ENCODE results near the gene TMEFF2.
"Not testable (repeated sequence)": the region's sequence is repeated elsewhere in the genome, so short reads cannot be mapped to it uniquely, and the experiment has no call there.

Gene TMEFF2

GRCh38 chr2:191929288-191929687 lies 265.4 kb downstream of the TMEFF2 start:
- DNase-seq (ENCODE audit: low spot score): no peak

- DNase-seq (ENCODE audit: low spot score): no peak
Observed at GRCh38 chr2:191927991-191928390, 266.7 kb downstream of the TMEFF2 start.

DNA sequence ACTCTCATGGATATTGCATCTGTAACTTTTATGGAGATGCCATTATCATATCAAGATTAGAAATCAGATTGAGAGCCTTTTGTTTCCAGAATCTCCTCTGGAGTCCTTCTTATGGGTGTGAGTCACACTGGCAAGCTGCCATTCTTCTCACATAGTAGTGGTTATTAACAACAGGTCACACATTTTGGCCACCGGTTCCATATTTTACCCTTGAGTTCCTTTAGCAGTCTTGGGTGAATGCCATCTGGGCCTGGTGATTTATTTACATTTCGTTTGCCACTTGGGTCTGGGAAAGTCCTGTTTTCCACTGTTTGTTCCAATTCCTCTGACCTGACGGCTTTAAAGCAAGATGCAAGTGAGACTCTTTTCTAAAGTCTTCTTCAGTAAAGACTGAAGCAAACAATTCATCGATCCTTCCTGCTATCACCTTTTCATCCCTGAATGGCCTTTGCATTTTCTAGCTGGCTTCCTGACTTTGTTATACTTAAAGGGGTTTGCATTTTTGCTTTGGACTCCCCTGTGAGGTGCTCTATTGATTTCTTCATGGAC lies 267.3 kb downstream of the TMEFF2 start:
- no peak for DNase-seq (ENCODE audit: low spot score)

DNA sequence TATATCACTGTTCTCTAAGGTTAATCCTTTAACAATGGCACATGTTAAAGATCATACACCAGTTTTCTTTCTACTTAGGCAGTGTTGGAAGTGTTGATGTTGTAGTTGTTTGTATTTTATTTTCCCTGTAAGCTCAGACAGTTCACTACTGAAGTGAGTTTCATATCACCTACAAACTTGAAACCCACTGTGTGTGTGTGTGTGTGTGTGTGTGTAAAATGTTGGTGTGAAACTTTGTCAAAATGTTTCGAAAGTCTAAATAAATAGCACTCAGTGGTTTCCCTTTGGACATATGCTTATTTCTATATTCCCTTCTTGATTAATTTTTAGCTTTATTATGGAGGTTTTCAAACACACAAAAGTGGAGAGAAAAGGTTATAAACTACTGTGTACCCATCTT lies 268.1 kb downstream of the TMEFF2 start:
- DNase-seq (ENCODE audit: low spot score): no peak

- no peak for DNase-seq (ENCODE audit: low spot score)
Observed at GRCh38 chr2:191923652-191923997, 271.1 kb downstream of the TMEFF2 start.

- no peak for DNase-seq (ENCODE audit: low spot score)
Observed at GRCh38 chr2:191922736-191923651, 271.7 kb downstream of the TMEFF2 start.

- DNase-seq (ENCODE audit: low spot score): not testable (repeated sequence)
Observed at GRCh38 chr2:191921650-191922049, 273.1 kb downstream of the TMEFF2 start.

DNA sequence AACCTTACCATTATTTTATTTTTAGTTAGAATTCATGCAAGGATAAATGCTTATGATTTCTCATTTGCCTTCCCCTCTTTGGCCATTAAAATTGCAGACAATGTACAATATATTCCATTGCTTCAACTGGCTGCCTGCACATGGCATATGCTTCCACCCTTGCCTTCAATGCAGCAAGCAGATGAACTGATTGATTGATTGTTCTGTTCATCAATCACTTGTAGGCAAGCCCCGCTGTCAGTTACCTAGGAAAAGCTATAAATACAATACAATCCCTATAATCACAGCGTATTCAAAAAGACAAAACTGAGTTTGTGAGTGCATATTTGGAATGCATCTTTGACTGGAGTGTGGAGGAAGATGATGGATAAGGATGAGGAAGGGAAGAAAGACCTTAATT lies 274.2 kb downstream of the TMEFF2 start:
- no peak for DNase-seq (ENCODE audit: low spot score)

DNA sequence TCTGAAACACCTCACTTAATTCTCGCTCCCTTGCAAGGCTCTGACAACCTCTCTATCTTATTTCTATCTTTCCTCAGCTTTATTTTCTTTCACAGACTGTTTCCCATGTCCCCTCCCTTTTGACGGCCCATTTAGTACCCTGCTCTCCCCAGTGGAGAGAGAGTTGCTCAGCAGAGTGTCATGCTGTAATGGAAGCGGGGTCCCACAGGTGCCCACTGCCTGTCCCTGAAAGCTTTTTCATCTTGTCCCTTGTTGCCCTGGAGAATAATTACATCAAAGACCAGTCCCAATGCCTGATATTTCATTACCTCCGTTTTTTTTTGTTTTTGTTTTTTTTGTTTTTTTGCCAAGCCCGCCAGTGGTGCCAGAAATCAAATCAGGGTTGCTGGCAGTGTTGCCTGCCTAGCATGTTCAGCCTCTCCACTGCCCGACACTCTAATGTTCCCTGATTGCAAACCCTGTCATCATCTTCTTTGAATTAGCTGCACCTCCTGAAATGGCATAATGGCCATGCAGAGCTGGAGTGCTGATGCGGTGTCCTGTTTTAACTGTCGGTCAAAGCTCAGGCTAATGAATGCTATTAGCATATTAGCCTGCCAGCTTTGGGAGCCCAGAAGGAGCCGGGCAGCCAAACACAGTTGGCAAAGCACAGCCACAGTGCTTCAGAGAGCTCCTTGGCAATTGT lies 276.6 kb downstream of the TMEFF2 start:
- DNase-seq (ENCODE audit: low spot score): no peak

DNA sequence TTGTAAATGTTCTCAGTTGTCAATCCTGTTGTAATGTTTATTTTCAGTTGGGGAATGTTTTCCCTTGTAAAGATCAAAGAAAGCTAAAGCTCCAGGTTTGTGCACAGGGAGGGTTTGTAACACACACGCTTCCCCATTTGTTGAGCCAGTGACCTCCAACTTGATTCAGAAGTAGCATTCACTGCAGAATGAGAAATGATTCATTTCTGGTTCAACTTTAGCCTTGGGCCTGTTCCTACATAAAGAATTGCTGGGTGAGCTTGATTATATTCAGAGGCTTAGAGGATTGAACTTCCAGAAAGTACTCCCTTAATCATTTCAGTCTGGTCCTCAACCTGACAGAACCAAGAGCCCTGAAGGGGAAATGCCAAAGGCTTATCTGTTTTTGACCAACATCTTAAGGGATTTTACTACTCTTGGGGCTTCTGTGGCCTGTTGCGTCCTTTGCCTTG lies 277.3 kb downstream of the TMEFF2 start:
- DNase-seq (ENCODE audit: low spot score): no peak

GRCh38 chr2:191916826-191917225 lies 277.9 kb downstream of the TMEFF2 start:
- DNase-seq (ENCODE audit: low spot score): no peak

DNA sequence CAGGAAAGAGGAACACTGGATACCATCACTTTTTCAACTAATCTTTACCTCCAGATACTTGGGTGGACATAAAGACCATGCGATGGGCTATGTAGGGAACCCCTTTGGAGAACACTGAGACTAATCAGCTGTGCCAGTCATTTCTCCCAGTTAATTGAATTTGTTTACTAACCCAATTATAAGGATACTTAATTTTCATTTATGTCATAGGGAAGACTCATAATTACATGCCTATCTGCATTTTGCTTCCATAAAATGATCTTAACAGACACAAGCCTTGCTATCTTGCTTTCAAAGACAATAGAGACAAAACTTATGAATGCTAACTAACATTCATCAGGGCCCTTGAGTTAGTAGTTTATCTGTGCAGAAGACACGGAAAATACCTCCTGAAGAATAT lies 279.0 kb downstream of the TMEFF2 start:
- no peak for DNase-seq (ENCODE audit: low spot score)

- no peak for DNase-seq (ENCODE audit: low spot score)
Observed at GRCh38 chr2:191913796-191914195, 280.9 kb downstream of the TMEFF2 start.

DNA sequence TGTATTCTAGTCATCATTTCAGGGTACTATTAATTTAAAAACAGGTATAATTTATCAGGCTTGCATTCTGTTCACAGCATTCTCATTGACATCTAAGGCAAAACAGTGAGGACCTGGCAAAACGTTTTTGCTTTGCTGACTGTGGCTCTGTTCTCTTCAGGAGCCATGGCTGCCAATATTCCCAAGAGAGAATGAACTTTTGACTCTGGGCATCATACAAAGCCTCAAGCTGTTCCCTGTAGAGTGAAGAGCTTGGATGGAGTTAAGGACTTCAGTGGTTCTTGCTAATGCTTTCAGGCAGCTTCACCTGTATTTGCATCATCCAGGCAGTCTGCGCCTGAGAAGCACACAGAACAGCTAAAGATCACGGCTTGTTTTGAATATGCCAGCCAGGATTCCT lies 282.0 kb downstream of the TMEFF2 start:
- no peak for DNase-seq (ENCODE audit: low spot score)

DNA sequence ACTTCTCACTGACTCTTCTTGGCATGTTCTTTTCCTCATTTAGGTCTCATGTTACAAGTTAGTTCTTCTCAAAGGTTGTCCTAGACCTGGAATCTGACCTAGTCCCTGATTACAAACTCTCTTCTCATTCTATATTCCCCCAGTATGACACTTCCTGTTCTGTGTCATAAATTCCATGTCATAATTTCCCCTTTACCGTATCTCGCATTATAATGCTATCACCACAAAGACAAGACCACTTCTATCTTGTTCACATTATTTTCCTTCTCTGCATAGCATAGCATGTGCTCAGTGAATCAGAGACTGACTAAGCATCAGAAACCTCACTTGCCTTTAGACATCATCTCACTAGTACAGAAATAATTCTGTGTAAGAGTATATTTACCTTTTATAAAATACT lies 284.2 kb downstream of the TMEFF2 start:
- DNase-seq (ENCODE audit: low spot score): no peak

GRCh38 chr2:191908874-191909273 lies 285.9 kb downstream of the TMEFF2 start:
- no peak for DNase-seq (ENCODE audit: low spot score)

DNA sequence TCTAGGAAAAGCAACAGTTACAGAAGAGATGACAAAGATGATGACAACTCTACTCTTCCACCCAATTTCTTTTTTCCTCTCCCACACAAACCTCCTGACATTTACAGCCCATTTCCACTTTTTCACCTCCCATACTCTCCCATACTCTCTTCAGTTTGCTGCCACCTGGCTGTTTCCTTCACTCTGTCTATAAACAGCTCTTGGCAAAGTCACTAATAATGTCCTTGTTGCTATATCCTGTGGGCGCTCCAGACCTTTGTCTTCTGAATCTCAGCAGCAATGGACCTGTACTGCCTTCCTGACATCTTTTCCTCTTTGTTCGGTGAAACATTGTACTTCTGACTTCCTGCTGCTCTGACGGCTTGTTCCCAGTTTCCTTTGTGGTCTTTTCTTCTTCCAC lies 287.2 kb downstream of the TMEFF2 start:
- no peak for DNase-seq (ENCODE audit: low spot score)

- no peak for DNase-seq (ENCODE audit: low spot score)
Observed at GRCh38 chr2:191907091-191907490, 287.6 kb downstream of the TMEFF2 start.

DNA sequence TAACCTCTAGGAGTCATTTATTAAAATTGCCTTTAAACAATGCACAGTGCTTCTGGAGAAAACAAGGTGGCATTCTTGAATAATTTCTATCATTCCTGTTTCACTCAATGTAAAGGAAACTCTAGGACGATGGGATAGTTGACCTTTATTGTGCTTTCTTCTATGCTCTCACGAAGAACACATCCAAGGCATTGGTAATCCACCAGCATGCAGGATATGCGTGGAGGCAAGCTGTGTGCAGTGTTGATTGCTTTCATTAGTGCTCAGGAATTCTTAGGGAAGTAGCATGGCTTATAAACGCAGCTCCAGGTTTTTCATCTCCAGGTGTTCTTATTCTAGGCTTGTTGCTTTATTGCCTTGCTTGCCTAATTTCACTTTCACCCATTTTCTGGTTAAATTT lies 289.4 kb downstream of the TMEFF2 start:
- no peak for DNase-seq (ENCODE audit: low spot score)

- DNase-seq (ENCODE audit: low spot score): no peak
Observed at GRCh38 chr2:191901031-191901430, 293.7 kb downstream of the TMEFF2 start.

DNA sequence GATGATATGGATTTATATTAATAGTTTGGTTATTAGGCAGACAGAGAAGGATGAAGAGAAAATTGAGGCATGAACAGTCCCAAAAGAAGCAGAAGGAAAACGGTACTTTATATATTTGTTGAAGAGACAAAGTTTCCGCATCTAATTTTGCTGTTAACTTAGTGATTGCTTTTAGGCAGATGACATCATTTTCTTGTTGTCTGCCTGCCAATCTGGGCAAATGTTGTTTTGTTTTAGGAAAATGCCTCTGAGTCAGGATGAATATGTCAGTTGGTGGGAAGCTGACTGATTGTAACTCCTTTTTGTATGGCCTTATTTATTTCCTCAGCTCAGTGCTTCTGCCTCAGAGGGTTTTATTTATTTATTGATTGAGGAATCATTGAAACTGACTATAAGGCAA lies 295.3 kb downstream of the TMEFF2 start:
- no peak for DNase-seq (ENCODE audit: low spot score)
